ENCODE data around the gene ARHGDIB.

Gene ARHGDIB

GRCh38 chr12:14984036-14984435 lies 22.6 kb upstream of the ARHGDIB start:
- no peak for DNase-seq (ENCODE audit: low read depth, low spot score)

GRCh38 chr12:14982991-14983390 lies 21.6 kb upstream of the ARHGDIB start:
- DNase-seq (ENCODE audit: low read depth, low spot score) = no peak

- DNase-seq (ENCODE audit: low read depth, low spot score) = no peak
These were observed 21.2 kb upstream of the ARHGDIB start for GRCh38 chr12:14982562-14982961.

GRCh38 chr12:14981049-14981448 lies 19.6 kb upstream of the ARHGDIB start:
- no peak for DNase-seq (ENCODE audit: low read depth, low spot score)

- no peak for DNase-seq (ENCODE audit: low read depth, low spot score)
These were observed 18.1 kb upstream of the ARHGDIB start for GRCh38 chr12:14979468-14979867.

GRCh38 chr12:14976658-14977057 lies 15.3 kb upstream of the ARHGDIB start:
- no peak for DNase-seq (ENCODE audit: low read depth, low spot score)

- no peak for DNase-seq (ENCODE audit: low read depth, low spot score)
These were observed 14.1 kb upstream of the ARHGDIB start for GRCh38 chr12:14975457-14975856.

GRCh38 chr12:14974633-14975032 lies 13.2 kb upstream of the ARHGDIB start:
- no peak for DNase-seq (ENCODE audit: low read depth, low spot score)

- DNase-seq (ENCODE audit: low read depth, low spot score) = no peak
These were observed 11.4 kb upstream of the ARHGDIB start, which contains the start of gene PDE6H for GRCh38 chr12:14972816-14973215. Gene PDE6H, plus strand, starts transcription at chr12:14973042. Its CDS starts 4,971 bp downstream, at chr12:14978013.

GRCh38 chr12:14970473-14970872 lies 9.1 kb upstream of the ARHGDIB start:
- DNase-seq (ENCODE audit: low read depth, low spot score) = no peak

- DNase-seq (ENCODE audit: low read depth, low spot score) = no peak
These were observed 7.1 kb upstream of the ARHGDIB start for GRCh38 chr12:14968478-14968877.

- no peak for DNase-seq (ENCODE audit: low read depth, low spot score)
These were observed 3.8 kb upstream of the ARHGDIB start for GRCh38 chr12:14965221-14965620.

GRCh38 chr12:14964406-14964805 lies 3.0 kb upstream of the ARHGDIB start:
- no peak for DNase-seq (ENCODE audit: low read depth, low spot score)

- no peak for DNase-seq (ENCODE audit: low read depth, low spot score)
These were observed 2.1 kb upstream of the ARHGDIB start for GRCh38 chr12:14963520-14963919.

- no peak for DNase-seq (ENCODE audit: low read depth, low spot score)
These were observed 1.4 kb upstream of the ARHGDIB start for GRCh38 chr12:14962797-14963196.

GRCh38 chr12:14962153-14962539 lies 745 bp upstream of the ARHGDIB start:
- DNase-seq (ENCODE audit: low read depth, low spot score) = no peak

- DNase-seq (ENCODE audit: low read depth, low spot score) = peak; percentile 32
These were observed 594 bp downstream of the ARHGDIB start for GRCh38 chr12:14960548-14961465.

GRCh38 chr12:14959916-14960496 lies 1.4 kb downstream of the ARHGDIB start:
- no peak for DNase-seq (ENCODE audit: low read depth, low spot score)

GRCh38 chr12:14959463-14959862 lies 1.9 kb downstream of the ARHGDIB start:
- no peak for DNase-seq (ENCODE audit: low read depth, low spot score)

- DNase-seq (ENCODE audit: low read depth, low spot score) = no peak
These were observed 2.3 kb downstream of the ARHGDIB start for GRCh38 chr12:14959126-14959440.

GRCh38 chr12:14958361-14959125 lies 2.9 kb downstream of the ARHGDIB start:
- DNase-seq (ENCODE audit: low read depth, low spot score) = no peak

GRCh38 chr12:14957551-14958168 lies 3.7 kb downstream of the ARHGDIB start:
- no peak for DNase-seq (ENCODE audit: low read depth, low spot score)
